Measurements from ENCODE around the gene KIAA1958.

DNA sequence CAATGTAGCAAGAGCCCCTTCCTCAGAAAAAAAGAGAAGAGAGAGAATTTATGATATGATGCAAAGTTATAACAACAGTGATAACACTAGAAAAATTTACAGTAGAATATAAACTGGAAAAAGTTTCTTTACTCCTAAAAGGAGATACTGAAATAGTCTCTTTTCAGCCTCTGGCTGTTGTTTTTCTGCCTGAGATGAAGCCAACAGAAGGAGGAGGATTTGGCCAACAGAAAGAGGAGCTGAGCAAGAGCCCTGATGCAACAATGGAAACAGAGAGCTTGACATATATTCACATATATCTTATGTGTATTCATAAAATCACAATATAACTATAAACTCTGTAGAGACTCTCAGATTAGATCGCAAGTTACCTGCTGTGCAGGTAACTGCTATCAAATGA lies 122.2 kb downstream of the KIAA1958 start:
- no peak for TF ChIP-seq POLR2A (IDR thresholded peaks at IDR 0.05)
- TF ChIP-seq, protein P1, sequence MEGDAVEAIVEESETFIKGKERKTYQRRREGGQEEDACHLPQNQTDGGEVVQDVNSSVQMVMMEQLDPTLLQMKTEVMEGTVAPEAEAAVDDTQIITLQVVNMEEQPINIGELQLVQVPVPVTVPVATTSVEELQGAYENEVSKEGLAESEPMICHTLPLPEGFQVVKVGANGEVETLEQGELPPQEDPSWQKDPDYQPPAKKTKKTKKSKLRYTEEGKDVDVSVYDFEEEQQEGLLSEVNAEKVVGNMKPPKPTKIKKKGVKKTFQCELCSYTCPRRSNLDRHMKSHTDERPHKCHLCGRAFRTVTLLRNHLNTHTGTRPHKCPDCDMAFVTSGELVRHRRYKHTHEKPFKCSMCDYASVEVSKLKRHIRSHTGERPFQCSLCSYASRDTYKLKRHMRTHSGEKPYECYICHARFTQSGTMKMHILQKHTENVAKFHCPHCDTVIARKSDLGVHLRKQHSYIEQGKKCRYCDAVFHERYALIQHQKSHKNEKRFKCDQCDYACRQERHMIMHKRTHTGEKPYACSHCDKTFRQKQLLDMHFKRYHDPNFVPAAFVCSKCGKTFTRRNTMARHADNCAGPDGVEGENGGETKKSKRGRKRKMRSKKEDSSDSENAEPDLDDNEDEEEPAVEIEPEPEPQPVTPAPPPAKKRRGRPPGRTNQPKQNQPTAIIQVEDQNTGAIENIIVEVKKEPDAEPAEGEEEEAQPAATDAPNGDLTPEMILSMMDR (IDR thresholded peaks at IDR 0.05), result no peak

All from Peyer's patch (tissue), 4 donors.